Stimulated activated CD8-positive, alpha-beta memory T cell treated with anti-CD3 and anti-CD28 coated beads, Interleukin-12 subunit alpha, Interleukin-12 subunit beta, amount 100 ng/mL, for 24 hours (primary cell): ENCODE data around the gene PRPF39.
"Not testable (repeated sequence)": the region's sequence is repeated elsewhere in the genome, so short reads cannot be mapped to it uniquely, and the experiment has no call there.

ENCODE experiments used
- DNase-seq: peaks from one replicate; pipeline ENCODE4 v3.0.0-alpha.2; 2020; ENCODE audit errors: extremely low read depth

The PRPF39 gene, protein sequence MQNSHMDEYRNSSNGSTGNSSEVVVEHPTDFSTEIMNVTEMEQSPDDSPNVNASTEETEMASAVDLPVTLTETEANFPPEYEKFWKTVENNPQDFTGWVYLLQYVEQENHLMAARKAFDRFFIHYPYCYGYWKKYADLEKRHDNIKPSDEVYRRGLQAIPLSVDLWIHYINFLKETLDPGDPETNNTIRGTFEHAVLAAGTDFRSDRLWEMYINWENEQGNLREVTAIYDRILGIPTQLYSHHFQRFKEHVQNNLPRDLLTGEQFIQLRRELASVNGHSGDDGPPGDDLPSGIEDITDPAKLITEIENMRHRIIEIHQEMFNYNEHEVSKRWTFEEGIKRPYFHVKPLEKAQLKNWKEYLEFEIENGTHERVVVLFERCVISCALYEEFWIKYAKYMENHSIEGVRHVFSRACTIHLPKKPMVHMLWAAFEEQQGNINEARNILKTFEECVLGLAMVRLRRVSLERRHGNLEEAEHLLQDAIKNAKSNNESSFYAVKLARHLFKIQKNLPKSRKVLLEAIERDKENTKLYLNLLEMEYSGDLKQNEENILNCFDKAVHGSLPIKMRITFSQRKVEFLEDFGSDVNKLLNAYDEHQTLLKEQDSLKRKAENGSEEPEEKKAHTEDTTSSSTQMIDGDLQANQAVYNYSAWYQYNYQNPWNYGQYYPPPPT

GRCh38 chr14:45083976-45084722, at the start of gene PRPF39:
PRPF39 (plus strand) TSS chr14:45084116; CDS start chr14:45095240, 11,124 bp downstream.
- DNase-seq: peak; percentile 87

- no peak for DNase-seq
Observed at GRCh38 chr14:45034730-45035129, 49.2 kb upstream of the PRPF39 start.

GRCh38 chr14:45038256-45038655, 45.7 kb upstream of the PRPF39 start:
- DNase-seq: no peak

DNA sequence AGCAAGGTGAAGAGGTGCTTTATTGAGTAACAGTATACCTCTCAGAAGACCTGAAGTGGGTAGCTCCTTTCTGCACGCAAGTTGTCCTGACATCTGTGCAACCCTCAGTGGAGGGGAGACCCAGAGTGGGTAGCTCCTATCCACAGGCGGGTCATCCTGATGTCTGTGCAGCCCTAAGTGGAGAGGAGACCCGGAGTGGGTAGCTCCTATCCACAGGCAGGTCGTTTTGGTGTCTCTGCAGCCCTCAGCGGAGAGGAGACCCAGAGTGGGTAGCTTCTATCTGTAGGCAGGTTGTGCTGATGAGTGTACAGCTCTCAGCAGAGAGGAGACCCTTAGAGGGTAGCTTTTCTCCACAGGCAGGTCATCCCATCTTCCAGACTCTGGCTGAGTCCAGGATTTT, 45.1 kb upstream of the PRPF39 start:
- no peak for DNase-seq

DNA sequence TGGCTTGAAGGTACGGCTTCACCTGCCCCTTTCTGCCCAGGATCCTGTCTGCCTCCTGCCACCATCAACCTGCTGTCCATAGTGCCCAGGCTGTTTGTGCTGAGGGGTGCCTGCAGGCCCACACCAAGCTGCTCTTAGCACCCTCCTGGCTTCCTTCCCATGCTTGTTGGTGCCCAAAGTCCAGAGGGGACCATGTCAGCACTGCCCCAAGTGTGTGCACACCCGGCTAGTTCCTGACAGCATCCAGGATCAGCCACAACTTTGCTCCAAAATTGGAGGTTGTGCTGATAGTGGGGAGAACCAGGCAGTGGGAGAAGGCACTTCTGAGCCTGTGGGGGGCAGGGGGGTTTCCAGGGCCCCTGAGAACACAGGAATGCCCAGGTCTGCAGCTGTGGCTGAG, 44.5 kb upstream of the PRPF39 start:
- no peak for DNase-seq

GRCh38 chr14:45041641-45042040, 42.3 kb upstream of the PRPF39 start:
- no peak for DNase-seq

DNA sequence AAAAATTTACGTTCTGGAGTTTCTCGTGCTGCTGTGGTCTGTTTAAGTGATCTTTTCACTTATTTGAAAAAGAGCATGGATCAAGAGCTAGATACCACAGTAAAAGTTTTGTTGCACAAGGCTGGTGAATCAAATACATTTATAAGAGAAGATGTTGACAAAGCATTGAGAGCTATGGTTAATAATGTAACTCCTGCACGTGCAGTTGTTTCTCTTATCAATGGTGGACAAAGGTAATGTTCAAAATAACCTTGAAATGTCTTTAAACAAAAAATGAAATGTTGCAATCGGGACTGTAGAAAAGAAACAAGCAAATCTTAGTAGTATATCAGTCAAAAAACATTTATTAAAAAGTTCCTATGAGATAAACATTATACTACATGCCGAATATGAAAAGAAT, 39.3 kb upstream of the PRPF39 start:
- no peak for DNase-seq

- DNase-seq: no peak
Observed at GRCh38 chr14:45048385-45048784, 35.5 kb upstream of the PRPF39 start.

DNA sequence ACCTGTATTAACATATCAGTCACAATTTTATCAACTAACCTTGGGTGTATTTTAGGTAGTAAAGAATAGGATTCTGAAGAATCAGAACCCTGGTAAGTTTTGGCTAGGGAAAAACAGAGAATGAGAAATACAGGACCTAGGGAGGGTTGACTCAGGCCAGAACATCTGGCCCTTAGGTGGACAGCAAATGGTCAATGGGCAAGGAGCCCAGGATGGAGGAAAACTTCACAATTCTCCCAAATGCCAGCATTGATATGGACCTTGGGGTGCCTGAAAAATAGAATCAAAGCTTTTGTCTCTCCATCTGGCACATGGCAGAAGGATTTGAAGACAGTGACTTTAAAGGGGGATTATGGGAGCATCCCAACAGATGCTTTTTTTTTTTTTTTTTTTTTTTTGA, 32.7 kb upstream of the PRPF39 start:
- DNase-seq: no peak

- DNase-seq: no peak
Observed at GRCh38 chr14:45051896-45052295, 32.0 kb upstream of the PRPF39 start.

GRCh38 chr14:45057349-45057748, 26.6 kb upstream of the PRPF39 start:
- DNase-seq: no peak

- DNase-seq: no peak
Observed at GRCh38 chr14:45057881-45058364, 26.0 kb upstream of the PRPF39 start.

DNA sequence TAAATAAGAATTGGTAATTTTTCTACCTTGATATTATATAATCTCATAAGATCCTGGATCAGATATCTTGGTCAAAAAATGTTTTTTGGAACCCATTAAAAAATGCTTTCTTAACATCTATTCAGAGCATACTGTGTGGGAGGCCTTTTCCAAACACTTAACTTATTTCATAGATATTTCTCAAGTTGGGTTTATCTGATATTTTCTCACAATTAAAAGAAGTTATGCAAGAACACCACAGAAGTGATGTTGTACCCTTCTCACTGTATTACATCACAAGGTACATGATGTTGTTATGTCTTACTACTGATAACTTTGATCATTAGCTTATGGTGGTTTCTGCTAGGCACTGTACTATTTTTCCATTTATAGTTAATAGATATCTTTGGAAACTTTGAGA, 23.4 kb upstream of the PRPF39 start:
- no peak for DNase-seq

- DNase-seq: no peak
Observed at GRCh38 chr14:45065540-45065939, 18.4 kb upstream of the PRPF39 start.

DNA sequence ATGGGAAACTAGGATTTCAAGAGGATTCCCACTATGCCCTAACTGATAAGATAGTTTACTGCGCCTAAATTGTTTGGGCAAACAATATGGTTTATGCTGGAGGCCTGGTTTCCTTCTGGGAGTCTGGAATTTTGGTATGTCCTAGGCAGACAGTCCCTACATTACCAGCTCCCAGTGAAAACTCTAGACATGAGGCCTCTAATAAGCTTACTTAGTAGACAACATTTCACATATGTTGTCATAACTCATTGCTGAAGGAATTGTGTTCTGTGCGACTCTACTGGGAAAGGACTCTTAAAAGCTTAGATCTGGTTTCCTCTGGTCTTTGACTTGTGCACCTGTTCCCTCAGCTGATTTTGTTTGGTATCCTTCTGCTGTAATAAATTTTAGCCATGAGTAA, 18.0 kb upstream of the PRPF39 start:
- DNase-seq: no peak

GRCh38 chr14:45066667-45067066, 17.2 kb upstream of the PRPF39 start:
- DNase-seq: no peak

DNA sequence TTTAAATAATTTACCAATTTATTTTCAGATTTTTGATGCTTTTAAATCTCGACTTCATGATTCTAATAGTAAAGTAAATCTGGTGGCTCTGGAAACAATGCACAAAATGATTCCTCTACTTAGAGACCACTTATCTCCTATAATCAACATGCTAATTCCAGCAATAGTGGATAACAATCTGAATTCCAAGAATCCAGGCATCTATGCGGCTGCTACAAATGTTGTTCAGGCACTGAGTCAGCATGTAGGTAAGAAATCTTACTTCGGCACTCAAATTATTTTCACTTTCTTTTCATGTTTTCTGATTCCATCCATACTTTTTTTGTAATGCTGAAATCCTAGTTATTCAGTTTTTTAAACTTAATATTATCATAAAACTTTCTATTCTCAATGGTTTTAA, 15.5 kb upstream of the PRPF39 start:
- DNase-seq: no peak

DNA sequence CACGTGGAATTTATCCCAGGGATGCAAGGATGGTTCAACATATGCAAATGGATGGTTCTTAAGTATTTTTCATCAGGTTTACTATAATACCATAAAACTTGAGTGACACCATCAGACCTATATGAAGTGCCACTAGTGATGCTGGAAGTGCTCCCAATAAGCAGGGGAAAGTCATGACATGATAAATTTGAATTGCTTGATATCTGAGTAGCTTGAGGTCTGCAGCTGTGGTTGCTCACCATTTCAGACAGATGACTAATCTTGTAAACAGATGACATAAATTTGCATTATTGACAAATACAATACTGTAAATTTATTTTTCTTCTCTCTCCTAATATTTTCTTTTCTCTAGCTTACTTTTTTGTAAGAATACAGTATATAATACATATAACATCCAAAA, 13.7 kb upstream of the PRPF39 start:
- DNase-seq: no peak

DNA sequence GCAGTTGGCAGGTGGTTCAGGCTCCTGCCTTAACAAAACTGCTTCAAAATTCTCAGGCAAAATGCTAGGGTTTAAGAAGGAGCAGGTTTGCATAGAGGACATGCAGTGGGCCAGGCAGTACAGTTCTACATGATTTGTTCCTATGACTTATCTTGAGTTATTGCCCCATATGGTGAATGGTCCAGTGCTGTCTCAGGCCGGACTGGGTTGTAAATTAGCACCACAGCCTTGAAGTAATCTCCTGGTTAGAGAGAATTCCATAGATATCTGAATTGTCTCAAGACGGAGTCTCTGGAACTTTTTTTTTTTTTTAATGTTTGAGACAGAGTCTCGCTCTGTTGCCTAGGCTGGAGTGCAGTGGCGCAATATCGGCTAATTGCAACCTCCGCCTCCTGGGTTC, 11.8 kb upstream of the PRPF39 start:
- DNase-seq: no peak

GRCh38 chr14:45073231-45073879, 10.6 kb upstream of the PRPF39 start:
- DNase-seq: no peak

- DNase-seq: no peak
Observed at GRCh38 chr14:45078323-45078722, 5.6 kb upstream of the PRPF39 start.

DNA sequence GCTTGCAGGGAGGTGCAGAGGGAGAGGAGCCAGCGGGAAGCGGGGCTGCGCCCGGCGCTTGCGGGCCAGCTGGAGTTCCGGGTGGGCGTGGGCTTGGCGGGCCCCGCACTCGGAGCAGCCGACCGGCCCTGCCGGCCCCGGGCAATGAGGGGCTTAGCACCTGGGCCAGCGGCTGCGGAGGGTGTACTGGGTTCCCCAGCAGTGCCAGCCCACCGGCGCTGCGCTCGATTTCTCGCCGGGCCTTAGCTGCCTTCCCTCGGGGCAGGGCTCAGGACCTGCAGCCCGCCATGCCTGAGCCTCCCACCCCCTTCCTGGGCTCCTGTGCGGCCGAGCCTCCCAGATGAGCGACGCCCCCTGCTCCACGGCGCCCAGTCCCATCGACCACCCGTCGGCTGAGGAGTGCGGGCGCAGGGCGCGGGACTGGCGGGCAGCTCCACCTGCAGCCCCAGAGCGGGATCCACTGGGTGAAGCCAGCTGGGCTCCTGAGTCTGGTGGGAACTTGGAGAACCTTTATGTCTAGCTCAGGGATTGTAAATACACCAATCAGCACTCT, 3.4 kb upstream of the PRPF39 start:
- DNase-seq: not testable (repeated sequence)
